ENCODE results near the gene RDM1. TPM values are rescaled to one million over a fixed set of nuclear protein-coding genes. Genes with fewer than 3 reads are reported as not detected.
A peak's percentile ranks its signal among the peaks of the same experiment; 100 is the strongest.
"Not testable (repeated sequence)": the region's sequence is repeated elsewhere in the genome, so short reads cannot be mapped to it uniquely, and the experiment has no call there.

RDM1 gene
- total and polyA plus RNA-seq, 2 donors (not counting 1 experiment from before 2014, with no cell fraction given) = 0.48 to 0.83 TPM

GRCh38 chr17:35898283-35899070 lies 32.1 kb downstream of the RDM1 start:
- H4K20me1 ChIP-seq (ENCODE audit: control insufficient read depth, extremely low read depth, insufficient read depth, low read length) = no peaks in the 10 kb centered on the region
- H3K79me2 ChIP-seq (ENCODE audit: control insufficient read depth, insufficient read depth, low read length) = no peaks in the 10 kb centered on the region
- no peak overlapping the region for H3K4me2 ChIP-seq (ENCODE audit: extremely low read depth, insufficient read depth, low read length)
- H2AFZ ChIP-seq (ENCODE audit: low read length) = no peak overlapping the region
- TF ChIP-seq EZH2 (IDR thresholded peaks at IDR 0.05; ENCODE audit: low read length, missing control alignments) (no peak), CTCF (conservative IDR thresholded peaks at IDR 0.05 in 1 of 2, IDR thresholded peaks at IDR 0.05 in 1 of 2; ENCODE audit: low read depth in 1 of 2, low read length in 2 of 2) (no peak)
- H3K27me3 ChIP-seq (ENCODE audit: control insufficient read depth, insufficient read depth, low read length) = no peaks in the 10 kb centered on the region
- no peak for DNase-seq (ENCODE audit: low read depth in 2 of 2)
- no peak overlapping the region for H3K9ac ChIP-seq (ENCODE audit: insufficient read depth, low read length)
- no peaks in the 10 kb centered on the region for H3K4me1 ChIP-seq (ENCODE audit: control insufficient read depth, extremely low read depth, insufficient read depth, low read length)
- H3K27ac ChIP-seq (ENCODE audit: insufficient read depth, low read length) = no peak overlapping the region
- no peaks in the 10 kb centered on the region for H3K36me3 ChIP-seq (ENCODE audit: control insufficient read depth, insufficient read depth, low read length)
- H3K4me3 ChIP-seq (replicated peaks in 1 of 4; ENCODE audit: control extremely low read depth in 1 of 4, insufficient read depth in 1 of 4, low read depth in 3 of 4, low read length in 4 of 4) = no peak overlapping the region
- H3K9me3 ChIP-seq (ENCODE audit: control insufficient read depth, insufficient read depth, low read depth, low read length) = no peaks in the 10 kb centered on the region

- H4K20me1 ChIP-seq (ENCODE audit: control insufficient read depth, extremely low read depth, insufficient read depth, low read length); H3K27ac ChIP-seq (ENCODE audit: insufficient read depth, low read length); H3K4me1 ChIP-seq (ENCODE audit: control insufficient read depth, extremely low read depth, insufficient read depth, low read length); H3K4me2 ChIP-seq (ENCODE audit: extremely low read depth, insufficient read depth, low read length); H2AFZ ChIP-seq (ENCODE audit: low read length); H3K4me3 ChIP-seq (replicated peaks in 1 of 4; ENCODE audit: control extremely low read depth in 1 of 4, insufficient read depth in 1 of 4, low read depth in 3 of 4, low read length in 4 of 4); H3K9me3 ChIP-seq (ENCODE audit: control insufficient read depth, insufficient read depth, low read depth, low read length); H3K27me3 ChIP-seq (ENCODE audit: control insufficient read depth, insufficient read depth, low read length); H3K9ac ChIP-seq (ENCODE audit: insufficient read depth, low read length); DNase-seq (ENCODE audit: low read depth in 2 of 2); H3K79me2 ChIP-seq (ENCODE audit: control insufficient read depth, insufficient read depth, low read length); H3K36me3 ChIP-seq (ENCODE audit: control insufficient read depth, insufficient read depth, low read length): not testable (repeated sequence)
These were observed 32.8 kb downstream of the RDM1 start for GRCh38 chr17:35897772-35898171.

DNA sequence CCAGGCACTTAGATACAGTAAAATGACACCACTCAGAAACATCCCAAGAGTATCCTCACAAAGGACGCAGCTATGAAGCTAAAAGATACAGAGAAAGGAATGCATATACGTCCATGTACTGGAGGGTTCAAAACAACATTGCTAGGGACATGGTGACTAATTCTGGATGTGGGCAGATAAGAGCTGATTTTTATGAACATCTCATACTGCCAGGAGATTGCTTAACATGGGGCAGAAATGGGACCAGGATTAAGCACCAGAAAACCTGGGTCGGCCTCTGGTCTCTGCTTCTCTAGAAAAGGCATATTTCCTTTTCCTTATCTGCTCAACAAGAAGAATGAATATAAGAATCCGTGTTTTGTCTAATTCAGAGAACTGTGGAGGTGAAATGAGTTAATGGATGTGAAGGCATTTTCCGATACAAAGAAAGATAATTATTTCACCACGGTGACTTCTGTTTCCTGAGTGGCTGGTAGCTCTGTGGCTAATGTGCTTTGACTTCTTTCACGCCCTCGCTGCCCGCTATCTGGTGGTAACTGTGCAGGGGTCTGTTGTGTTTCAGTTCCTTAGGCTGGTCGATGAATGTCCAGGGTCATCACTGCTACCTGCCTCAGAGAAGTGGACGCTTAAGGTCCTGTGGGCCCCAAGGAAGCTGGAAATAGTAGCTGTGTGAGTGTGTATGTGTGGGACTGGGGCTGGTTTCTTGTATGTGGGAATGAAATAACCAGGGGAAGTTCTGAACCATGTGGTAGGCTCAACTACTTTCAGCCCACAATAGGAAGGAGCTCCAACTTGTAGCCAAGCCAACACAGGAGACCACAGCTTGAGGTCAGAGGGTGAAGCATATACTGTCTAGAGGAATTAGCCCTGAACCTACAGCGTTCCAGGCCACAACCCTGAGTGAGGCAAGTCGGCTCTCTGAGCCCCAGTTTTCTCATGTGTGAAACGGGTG lies 34.7 kb downstream of the RDM1 start:
- no peaks in the 10 kb centered on the region for H4K20me1 ChIP-seq (ENCODE audit: control insufficient read depth, extremely low read depth, insufficient read depth, low read length)
- no peaks in the 10 kb centered on the region for H3K27me3 ChIP-seq (ENCODE audit: control insufficient read depth, insufficient read depth, low read length)
- H2AFZ ChIP-seq (ENCODE audit: low read length) = no peak overlapping the region
- no peaks in the 10 kb centered on the region for H3K79me2 ChIP-seq (ENCODE audit: control insufficient read depth, insufficient read depth, low read length)
- H3K27ac ChIP-seq (ENCODE audit: insufficient read depth, low read length) = no peak overlapping the region
- DNase-seq (ENCODE audit: low read depth in 2 of 2) = peak; percentile 16 to 67
- H3K4me2 ChIP-seq (ENCODE audit: extremely low read depth, insufficient read depth, low read length) = no peak overlapping the region
- H3K9me3 ChIP-seq (ENCODE audit: control insufficient read depth, insufficient read depth, low read depth, low read length) = no peaks in the 10 kb centered on the region
- H3K4me3 ChIP-seq (replicated peaks in 1 of 4; ENCODE audit: control extremely low read depth in 1 of 4, insufficient read depth in 1 of 4, low read depth in 3 of 4, low read length in 4 of 4) = no peak overlapping the region
- no peak overlapping the region for H3K9ac ChIP-seq (ENCODE audit: insufficient read depth, low read length)
- H3K4me1 ChIP-seq (ENCODE audit: control insufficient read depth, extremely low read depth, insufficient read depth, low read length) = no peaks in the 10 kb centered on the region
- no peak for TF ChIP-seq CTCF (conservative IDR thresholded peaks at IDR 0.05 in 1 of 2, IDR thresholded peaks at IDR 0.05 in 1 of 2; ENCODE audit: low read depth in 1 of 2, low read length in 2 of 2)
- no peak for TF ChIP-seq EZH2 (IDR thresholded peaks at IDR 0.05; ENCODE audit: low read length, missing control alignments)
- H3K36me3 ChIP-seq (ENCODE audit: control insufficient read depth, insufficient read depth, low read length) = no peaks in the 10 kb centered on the region

Measured in fibroblast of lung (primary cell).